Measurements from ENCODE around the gene SPINT3.

- TF ChIP-seq CTCF (IDR thresholded peaks at IDR 0.05), result no peak
- no peak for TF ChIP-seq POLR2AphosphoS5 (IDR thresholded peaks at IDR 0.05)
- TF ChIP-seq POLR2A (IDR thresholded peaks at IDR 0.05), result no peak
Observed at GRCh38 chr20:45465491-45466266, 49.7 kb downstream of the SPINT3 start.
